ENCODE measurements around the gene CASTOR2.

GRCh38 chr7:75064291-75064690, 99.8 kb downstream of the CASTOR2 start:
- TF ChIP-seq RFX5 (IDR thresholded peaks at IDR 0.05; ENCODE audit: borderline replicate concordance, low read depth, low read length) (no peak), HDAC2 (IDR thresholded peaks at IDR 0.05; ENCODE audit: borderline replicate concordance in 1 of 2, low read depth in 2 of 2, low read length in 2 of 2) (no peak), EZH2 (IDR thresholded peaks at IDR 0.05; ENCODE audit: low read depth, low read length, severe bottlenecking) (no peak), CTCF (IDR thresholded peaks at IDR 0.05; ENCODE audit: control extremely low read depth in 1 of 3, insufficient read depth in 1 of 3, low read depth in 1 of 3, low read length in 3 of 3) (no peak), TAF1 (IDR thresholded peaks at IDR 0.05; ENCODE audit: low read depth, low read length) (no peak), SRF (IDR thresholded peaks at IDR 0.05; ENCODE audit: low read depth, low read length) (no peak)
